NCI-H345 treated with DMSO at 0.1 percent for 48 hours (cell line): ENCODE results near the gene C1QTNF4.
"Not testable (repeated sequence)": the region's sequence is repeated elsewhere in the genome, so short reads cannot be mapped to it uniquely, and the experiment has no call there.

Experiments used
- DNase-seq: peaks from one replicate; lab custom pipeline; 2025; ENCODE audit not compliant: unreplicated experiment; lab: John Stamatoyannopoulos, UW

Gene C1QTNF4

DNA sequence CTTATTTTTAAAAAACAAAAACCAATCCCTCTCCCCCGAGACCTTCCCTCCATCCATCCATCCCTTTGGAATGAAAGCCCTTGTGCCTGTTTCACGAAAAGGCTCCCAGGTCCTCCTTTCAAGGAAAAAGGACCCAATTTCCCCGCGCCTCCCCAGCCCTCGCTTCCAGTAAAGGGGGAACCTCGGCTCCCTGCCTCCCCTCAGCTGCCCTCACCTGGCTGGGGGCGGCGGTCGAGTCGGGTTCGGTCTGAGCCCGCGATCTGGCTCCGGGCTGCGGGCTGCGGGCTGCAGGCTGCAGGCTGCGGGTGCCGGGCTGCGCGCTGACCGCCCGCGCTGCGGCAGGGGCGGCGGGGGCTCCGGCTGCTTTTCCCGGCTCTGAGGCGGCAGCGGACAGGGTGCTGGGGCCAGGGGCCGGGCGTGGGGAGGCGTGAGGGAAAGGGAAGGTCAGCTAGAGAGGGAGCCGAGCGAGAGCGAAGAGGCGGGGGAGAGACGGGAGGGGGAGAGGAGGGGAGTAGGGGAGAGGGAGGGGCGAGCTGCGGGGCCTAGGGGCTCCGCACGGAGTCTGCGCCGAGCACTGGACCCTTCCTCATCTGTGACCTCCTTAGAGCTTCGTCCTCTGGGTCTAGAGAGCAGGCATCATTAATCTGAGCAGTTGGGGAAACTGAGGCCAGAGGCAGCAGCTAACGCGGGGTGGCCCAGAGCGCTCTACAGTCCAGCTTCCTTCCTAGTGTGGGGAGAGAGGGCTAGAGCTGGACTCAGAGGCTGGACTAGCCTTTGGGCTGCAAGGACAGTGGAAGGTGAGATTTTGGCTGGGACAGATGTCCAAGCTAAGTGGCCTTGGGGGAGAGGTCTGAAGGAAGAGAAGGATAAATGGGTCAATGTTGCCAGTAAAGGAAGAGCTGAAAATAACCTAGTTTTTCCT, at the start of gene C1QTNF4:
C1QTNF4 (minus strand) TSS at position 478 of the 922 bp plus-strand sequence. CDS start 3,601 bp downstream, outside the sequence.
- no peak for DNase-seq

GRCh38 chr11:47642099-47642855, 48.1 kb upstream of the C1QTNF4 start, which contains the start of gene MTCH2:
MTCH2 (minus strand) TSS chr11:47642559; CDS start chr11:47642465, 94 bp downstream.
- peak; percentile 91 for DNase-seq

- no peak for DNase-seq
These were observed 47.4 kb upstream of the C1QTNF4 start for GRCh38 chr11:47641600-47642098.

DNA sequence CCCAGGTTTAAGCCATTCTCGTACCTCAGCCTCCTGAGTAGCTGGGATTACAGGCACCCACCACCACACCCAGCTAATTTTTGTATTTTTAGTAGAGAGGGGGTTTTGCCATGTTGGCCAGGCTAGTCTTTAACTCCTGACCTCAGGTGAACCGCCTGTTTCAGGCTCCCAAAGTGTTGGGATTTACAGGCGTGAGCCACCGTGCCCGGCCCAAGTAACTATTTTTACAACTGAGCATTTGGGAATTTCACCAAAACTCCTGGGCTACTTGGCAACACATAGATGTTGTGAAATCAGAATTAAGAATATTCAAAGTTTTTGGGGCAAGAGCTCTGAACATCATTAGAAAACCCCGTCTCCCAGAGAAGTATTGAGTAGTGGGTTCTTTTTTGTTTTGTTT, 46.3 kb upstream of the C1QTNF4 start:
- not testable (repeated sequence) for DNase-seq

GRCh38 chr11:47636331-47636730, 42.1 kb upstream of the C1QTNF4 start:
- not testable (repeated sequence) for DNase-seq

DNA sequence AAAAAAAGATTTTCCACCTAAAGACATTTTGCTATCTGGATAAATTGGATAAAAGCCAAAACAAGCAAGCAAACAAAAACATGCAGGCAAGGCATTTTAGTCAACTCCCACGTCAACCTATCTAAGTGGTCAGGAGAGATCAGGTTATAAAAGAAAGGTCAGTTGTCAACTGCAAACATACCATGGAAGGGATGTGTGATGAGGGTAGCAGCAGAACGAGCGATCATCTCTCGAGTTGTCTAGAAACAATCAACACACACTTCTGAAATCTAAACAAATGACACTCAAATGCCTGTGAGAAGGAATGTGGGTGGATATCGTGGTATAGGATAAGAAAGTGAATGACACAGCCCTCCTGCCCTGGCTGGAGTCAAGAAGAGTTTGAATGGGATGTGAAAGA, 37.3 kb upstream of the C1QTNF4 start:
- DNase-seq = no peak

GRCh38 chr11:47628026-47628425, 33.8 kb upstream of the C1QTNF4 start:
- DNase-seq = no peak

GRCh38 chr11:47626234-47626633, 32.0 kb upstream of the C1QTNF4 start:
- DNase-seq = no peak

DNA sequence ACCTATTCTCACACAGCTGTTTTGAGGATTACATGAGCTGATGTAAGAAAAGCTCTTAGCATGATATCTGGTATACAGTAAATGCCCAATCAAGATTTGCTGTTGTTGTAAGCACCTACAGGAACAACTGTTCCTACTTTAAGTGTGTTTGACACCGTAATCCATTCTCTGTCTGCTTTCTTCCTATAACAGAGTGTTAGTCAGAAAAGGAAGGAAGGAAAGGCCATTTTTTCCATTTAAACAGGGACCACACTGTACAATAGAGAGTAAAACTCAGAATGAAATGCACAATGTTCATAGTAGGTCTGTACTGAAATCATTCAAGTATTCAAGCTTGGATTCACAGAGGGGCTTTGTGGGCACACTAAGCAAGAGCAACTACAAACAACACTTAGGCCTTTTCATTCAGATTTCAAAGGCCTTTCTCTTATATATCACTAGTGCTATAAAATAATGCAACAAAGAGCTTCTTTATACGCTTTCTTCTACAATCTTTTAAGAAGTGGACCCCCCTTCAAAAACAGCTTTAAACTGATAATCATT, 26.7 kb upstream of the C1QTNF4 start:
- DNase-seq = no peak

DNA sequence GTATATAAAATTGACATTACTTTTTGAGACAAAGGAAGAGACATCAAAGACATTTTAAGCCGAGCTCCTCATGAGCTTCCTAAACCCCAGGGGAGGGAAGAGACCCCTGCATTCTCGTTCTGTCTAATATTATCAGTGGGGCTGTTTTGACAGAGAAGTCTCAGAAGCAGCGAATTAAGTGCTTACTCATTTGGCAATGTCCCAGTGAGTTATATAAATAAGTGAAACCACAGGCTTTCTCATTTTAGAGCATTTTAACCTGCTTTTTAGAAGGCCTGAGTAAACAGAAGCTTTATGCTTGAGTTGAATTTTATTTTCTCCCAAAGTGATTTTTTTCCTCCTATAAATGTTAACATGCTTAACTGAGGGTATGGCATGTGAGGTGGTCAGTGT, 23.2 kb upstream of the C1QTNF4 start:
- DNase-seq = no peak

DNA sequence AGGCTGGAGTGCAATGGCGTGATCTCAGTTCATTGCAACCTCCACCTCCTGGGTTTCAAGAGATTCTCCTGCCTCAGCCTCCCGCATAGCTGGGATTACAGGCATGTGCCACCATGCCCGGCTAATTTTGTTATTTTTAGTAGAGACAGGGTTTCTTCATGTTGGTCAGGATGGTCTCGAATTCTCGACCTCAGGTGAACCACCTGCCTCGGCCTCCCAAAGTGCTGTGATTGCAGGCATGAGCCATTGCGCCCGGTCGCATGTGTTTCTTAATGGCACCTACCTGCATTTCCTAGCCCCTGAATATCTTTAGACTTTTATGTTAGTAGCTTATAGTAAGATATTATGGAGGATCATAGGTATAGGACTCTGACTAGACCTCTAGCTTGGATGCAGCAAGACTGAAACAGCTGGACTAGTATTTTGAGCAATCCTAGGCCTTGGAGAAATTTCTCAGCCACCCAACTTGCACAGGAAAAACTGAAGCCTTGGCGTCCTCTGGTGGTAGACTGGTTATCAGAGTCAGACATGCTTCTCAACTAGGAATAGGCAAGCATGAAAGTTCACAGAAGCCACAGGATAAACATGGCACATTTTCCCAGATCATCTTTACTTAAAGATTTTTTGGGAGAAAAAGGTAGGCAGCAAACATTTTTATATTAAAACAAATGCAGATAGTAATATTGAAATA, 22.7 kb upstream of the C1QTNF4 start:
- DNase-seq = no peak

DNA sequence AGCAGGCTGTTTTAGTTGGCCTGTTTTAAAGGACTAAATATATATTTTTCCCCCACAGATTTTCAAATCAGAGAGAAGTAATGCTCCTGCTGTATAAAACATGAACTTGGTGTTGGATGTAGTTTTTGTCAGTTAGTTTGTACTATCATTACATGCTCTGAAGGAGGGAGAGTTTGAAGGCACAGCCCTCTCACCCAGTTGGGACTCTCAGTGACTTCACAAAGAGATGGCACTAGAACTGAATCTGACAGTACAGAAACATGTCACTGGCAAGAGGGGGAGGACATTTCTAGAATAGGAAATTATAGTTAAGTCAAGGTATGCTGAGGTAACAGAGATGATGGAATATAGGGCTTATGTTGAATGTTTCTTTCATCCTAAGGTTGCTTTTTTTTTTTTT, 21.0 kb upstream of the C1QTNF4 start:
- DNase-seq = no peak

DNA sequence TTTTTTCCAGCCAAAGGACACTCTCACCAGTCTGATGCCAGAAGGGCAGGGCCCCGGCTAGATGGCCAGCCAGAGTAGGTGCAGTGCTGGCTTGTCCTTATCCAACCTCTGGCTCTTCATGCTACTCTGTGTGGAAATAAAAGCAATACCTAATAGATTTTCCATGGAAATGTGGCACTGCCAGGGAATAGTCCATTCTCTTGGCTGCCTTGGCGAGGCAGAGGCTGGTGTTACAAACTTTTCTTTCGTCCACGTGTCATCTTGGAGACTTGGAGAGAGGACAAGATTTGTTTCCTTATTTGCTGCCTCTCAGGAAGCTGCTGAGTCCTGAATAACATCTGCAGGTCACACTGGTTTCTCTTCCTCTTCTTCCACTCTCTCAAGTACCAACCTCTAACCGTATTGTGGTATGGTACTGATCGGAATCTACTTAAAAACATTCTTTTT, 17.2 kb upstream of the C1QTNF4 start:
- DNase-seq = no peak

GRCh38 chr11:47609675-47610074, 15.5 kb upstream of the C1QTNF4 start:
- DNase-seq = no peak

GRCh38 chr11:47607380-47607779, 13.2 kb upstream of the C1QTNF4 start:
- DNase-seq = no peak

DNA sequence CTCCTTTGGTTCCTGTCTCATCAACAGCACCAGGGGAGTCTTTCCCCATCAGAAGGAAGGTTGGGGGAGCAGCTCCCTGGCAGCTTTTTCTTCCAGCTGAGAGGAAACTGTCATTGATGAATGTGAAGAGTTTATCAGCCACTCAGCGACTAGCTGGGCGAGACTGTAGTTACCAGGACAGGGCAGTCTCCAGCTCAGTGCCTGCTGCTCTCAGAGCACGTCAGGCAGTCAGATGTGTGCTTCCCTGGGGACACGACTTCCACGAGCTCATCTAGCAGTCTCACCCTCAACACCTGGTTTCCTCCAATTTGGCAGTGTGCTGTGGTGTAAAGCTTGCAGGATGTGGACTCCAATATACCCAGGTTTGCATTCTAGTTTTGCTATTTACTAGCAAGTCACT, 12.5 kb upstream of the C1QTNF4 start:
- DNase-seq = no peak

DNA sequence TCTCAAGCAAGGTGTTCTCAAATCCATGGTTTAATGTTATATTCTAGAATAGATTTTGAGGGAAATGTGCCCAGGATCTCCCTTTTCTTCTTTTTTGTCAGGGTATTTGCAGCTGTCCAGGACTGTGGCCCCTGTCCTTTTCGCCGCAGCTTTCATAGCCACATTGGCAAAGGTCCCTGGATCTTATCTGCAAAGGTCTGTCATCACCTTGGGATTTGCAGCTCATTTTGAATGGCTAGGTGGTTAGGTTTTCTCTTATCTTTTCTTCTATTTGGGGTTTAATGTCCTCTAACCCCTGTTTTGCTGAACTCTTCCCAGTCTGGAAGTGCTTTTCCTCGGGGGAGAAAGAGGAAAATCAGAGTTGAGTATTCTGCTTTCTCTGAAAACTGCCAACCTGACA, 11.7 kb upstream of the C1QTNF4 start:
- DNase-seq = no peak

DNA sequence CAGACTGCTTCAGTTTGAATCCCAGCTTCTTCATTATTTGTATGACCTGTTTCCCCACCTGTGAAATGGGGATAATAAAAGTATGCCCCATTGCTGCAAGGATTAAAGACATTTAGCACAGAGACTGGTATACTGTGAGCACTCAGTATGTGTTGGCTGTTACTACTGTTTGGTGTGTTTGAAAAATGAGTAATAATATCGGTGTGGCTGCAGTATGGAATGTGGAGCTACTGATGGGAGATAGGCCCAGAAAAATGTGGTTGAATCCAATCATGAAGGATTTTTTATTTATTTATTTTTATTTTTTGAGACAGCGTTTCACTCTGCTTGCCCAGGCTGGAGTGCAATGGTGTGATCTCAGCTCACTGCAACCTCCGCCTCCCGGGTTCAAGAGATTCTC, 9.1 kb upstream of the C1QTNF4 start:
- no peak for DNase-seq

GRCh38 chr11:47599902-47600301, 5.7 kb upstream of the C1QTNF4 start:
- DNase-seq = no peak

DNA sequence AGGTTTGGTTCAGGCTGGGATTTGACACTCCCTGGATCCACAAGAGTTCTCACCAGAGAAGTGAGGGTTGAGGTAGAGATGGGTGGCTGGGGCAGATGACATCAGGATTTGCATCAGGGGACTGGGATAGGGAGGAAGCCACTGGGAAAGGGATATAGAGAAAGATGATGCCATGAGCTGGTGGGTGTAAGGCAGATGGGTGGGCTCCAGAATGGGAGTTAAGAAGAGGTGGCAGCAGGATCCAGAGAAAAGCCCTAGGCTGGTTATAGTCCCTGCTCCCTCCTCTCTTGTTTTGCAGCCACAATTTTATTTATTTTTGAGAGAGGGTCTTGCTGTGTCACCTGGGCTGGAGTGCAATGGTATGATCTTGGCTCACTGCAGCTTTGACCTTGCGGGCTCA, 1.8 kb upstream of the C1QTNF4 start:
- DNase-seq = no peak

DNA sequence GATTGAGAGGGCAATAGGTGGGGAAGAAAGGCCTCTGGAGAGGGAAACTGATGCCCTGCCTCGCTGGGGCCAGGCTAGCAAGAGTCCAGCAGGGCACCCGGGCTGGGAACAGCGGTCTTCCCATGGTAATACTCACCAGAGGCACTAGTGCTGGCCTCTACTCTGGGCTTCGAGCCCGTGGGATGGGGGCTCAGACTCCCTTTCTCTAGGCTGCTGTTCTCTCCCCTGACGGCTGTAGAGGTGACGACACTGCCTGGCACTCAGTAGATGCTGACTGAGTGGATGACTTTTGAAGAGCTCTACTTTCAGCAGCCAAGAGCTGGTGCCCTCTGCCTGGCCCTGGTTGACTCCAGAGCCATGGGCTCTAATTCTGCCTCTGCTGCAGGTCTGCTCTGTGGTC, 818 bp upstream of the C1QTNF4 start:
- no peak for DNase-seq
